ENCODE measurements around the gene ANKRD23. TPM values are rescaled to one million over a fixed set of nuclear protein-coding genes. Genes with fewer than 3 reads are reported as not detected.
"Not testable (repeated sequence)": the region's sequence is repeated elsewhere in the genome, so short reads cannot be mapped to it uniquely, and the experiment has no call there.

ANKRD23 gene
- total RNA-seq (10 to 100 TPM in 3 of 4 donors, 1 to 10 TPM in 1; 8.2 to 27.7 (median 17.3) TPM), polyA plus RNA-seq (27.0 TPM)
- long read RNA-seq, donor 1, transcript ANKRD23-201 (9 exons, 2,597 nt), result major isoform, 15 of 50 reads
- long read RNA-seq, donor 1, partial matches to known transcripts, result 9 of 50 reads
- long read RNA-seq, donor 1, other reads (novel, unspliced or antisense), result 25 of 50 reads
- long read RNA-seq, donor 2, transcript ANKRD23-201 (9 exons, 2,597 nt), result major isoform, 24 of 57 reads
- long read RNA-seq, donor 2, partial matches to known transcripts, result 13 of 57 reads
- long read RNA-seq, donor 2, other reads (novel, unspliced or antisense), result 19 of 57 reads
- long read RNA-seq, donor 3, transcript ANKRD23-201 (9 exons, 2,597 nt), result major isoform, 11 of 49 reads
- long read RNA-seq, donor 3, partial matches to known transcripts, result 9 of 49 reads
- long read RNA-seq, donor 3, other reads (novel, unspliced or antisense), result 26 of 49 reads
- long read RNA-seq, donor 4, transcript ANKRD23-201 (9 exons, 2,597 nt), result major isoform, 18 of 47 reads
- long read RNA-seq, donor 4, partial matches to known transcripts, result 6 of 47 reads
- long read RNA-seq, donor 4, other reads (novel, unspliced or antisense), result 21 of 47 reads

DNA sequence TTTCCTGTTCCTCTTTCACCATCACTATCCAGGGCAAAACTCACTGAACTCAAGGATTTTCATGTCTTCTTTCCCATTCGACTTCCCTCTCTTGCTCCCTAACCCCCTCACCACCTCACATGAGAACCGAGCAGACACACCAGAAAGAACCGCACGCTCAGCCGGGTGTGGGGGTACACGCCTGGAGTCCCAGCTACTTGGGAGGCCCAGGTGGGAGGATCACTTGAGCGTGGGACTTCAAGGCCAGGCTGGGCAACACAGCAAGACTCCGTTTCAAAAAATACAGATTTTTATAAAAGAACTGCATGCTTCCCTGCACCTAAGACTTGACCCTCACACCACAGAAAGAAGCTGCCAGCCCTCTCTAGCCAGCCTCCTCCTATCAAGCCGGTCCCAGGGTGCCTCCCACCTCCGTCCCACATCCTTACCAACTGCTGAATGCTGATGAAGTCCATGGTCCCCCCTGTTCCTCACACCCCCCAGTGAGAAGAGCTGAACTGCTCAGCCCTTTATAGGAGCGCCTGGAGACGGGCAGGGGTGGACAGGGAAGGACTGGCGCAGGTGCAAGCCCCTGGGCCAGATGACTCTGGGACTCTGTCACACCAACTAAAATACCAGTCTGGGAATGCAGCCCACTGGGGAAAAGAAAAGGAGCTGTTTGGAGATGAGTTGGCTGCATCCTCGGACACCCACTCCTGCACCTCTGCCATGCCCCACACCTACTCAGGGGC, at the start of gene ANKRD23:
Gene ANKRD23 (minus strand): TSS at position 484 of the 731 bp plus-strand sequence. CDS start 29 bp downstream, at position 455.
- WGBS, result 86% methylated on average over 14 of the region's 14 CpGs
- no peaks in the 10 kb centered on the region for H3K27me3 ChIP-seq (ENCODE audit: control insufficient read depth, insufficient read depth)
- peak in 1 of 3 donors; percentile 57 for DNase-seq
- peak within 1 kb of the TSS; percentile 92 for H3K27ac ChIP-seq (ENCODE audit: low read length)
- no peaks in the 10 kb centered on the region for H3K9me3 ChIP-seq (ENCODE audit: control insufficient read depth, low read length)
- peak; percentile 27 to 44 for ATAC-seq
- H3K4me1 ChIP-seq (ENCODE audit: control insufficient read depth, insufficient read depth, low read length), result peaks cover 3% of the 10 kb centered on the region
- intact Hi-C loops (cut with DNase I), result no loop called here
- H3K4me3 ChIP-seq (ENCODE audit: low read length), result no peak within 1 kb of the TSS

GRCh38 chr2:96891591-96892333, 47.9 kb upstream of the ANKRD23 start:
- Histone ChIP-seq H3K27me3 (ENCODE audit: control insufficient read depth, insufficient read depth) (no peaks in the 10 kb centered on the region), H3K4me1 (ENCODE audit: control insufficient read depth, insufficient read depth, low read length) (peaks cover 12% of the 10 kb centered on the region), H3K9me3 (ENCODE audit: control insufficient read depth, low read length) (no peaks in the 10 kb centered on the region), H3K27ac (ENCODE audit: low read length) (no peak overlapping the region), H3K4me3 (ENCODE audit: low read length) (no peak overlapping the region)
- intact Hi-C loops (cut with DNase I), result no loop called here
- DNase-seq, result peak in 2 of 3 donors; percentile 82
- ATAC-seq, result peak; percentile 57 to 75
- 62% methylated on average over 11 of the region's 11 CpGs for WGBS

DNA sequence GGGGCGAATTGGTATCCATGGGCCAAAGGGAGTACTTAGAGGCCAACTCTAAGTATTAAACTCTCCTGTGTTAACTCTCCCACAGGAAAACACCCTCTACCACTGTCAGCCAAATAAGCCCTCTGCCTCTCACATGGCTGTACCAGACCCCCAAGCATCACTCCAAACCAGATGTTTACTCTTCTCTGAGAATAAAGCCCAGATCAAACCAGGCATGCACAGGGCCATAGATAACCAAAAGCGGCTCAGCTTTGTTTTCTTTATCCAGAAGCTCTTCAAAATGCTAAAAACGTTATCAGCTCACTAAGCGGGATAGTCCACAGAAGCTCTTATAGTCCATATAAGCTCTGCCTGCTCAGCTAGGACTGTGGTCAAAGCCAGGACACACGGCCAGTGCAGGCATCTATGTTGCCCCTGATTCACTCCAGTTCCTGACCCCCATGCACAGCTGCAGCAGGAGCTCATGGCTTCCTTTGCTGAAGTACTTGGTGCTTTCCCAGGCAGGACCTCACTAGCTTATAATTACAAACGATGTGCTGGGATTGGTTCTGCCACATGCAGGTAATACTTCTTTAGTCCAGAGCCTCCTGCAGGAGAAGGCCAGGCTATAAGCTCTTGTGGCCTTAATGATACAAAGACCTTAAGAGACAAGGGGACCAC, 47.0 kb upstream of the ANKRD23 start:
- intact Hi-C loops (cut with DNase I), result no loop called here
- no peak for DNase-seq
- Histone ChIP-seq H3K27ac (ENCODE audit: low read length) (no peak overlapping the region), H3K27me3 (ENCODE audit: control insufficient read depth, insufficient read depth) (no peaks in the 10 kb centered on the region), H3K4me3 (ENCODE audit: low read length) (no peak overlapping the region), H3K9me3 (ENCODE audit: control insufficient read depth, low read length) (no peaks in the 10 kb centered on the region), H3K4me1 (ENCODE audit: control insufficient read depth, insufficient read depth, low read length) (peaks cover 12% of the 10 kb centered on the region)
- 64% methylated on average over 6 of the region's 6 CpGs for WGBS
- no peak for ATAC-seq

GRCh38 chr2:96890252-96890651, 46.4 kb upstream of the ANKRD23 start:
- WGBS, result 85% methylated on average over 7 of the region's 7 CpGs
- DNase-seq (no peak), ATAC-seq (no peak)
- no peaks in the 10 kb centered on the region for H3K9me3 ChIP-seq (ENCODE audit: control insufficient read depth, low read length)
- H3K27ac ChIP-seq (ENCODE audit: low read length), result no peak overlapping the region
- H3K4me3 ChIP-seq (ENCODE audit: low read length), result no peak overlapping the region
- H3K4me1 ChIP-seq (ENCODE audit: control insufficient read depth, insufficient read depth, low read length), result peaks cover 12% of the 10 kb centered on the region
- intact Hi-C loops (cut with DNase I), result no loop called here
- no peaks in the 10 kb centered on the region for H3K27me3 ChIP-seq (ENCODE audit: control insufficient read depth, insufficient read depth)

- intact Hi-C loops (cut with DNase I); DNase-seq; H3K9me3 ChIP-seq (ENCODE audit: control insufficient read depth, low read length); ATAC-seq; H3K27me3 ChIP-seq (ENCODE audit: control insufficient read depth, insufficient read depth); H3K27ac ChIP-seq (ENCODE audit: low read length); H3K4me3 ChIP-seq (ENCODE audit: low read length): not testable (repeated sequence)
- WGBS, result 89% methylated on average over 5 of the region's 5 CpGs
- H3K4me1 ChIP-seq (ENCODE audit: control insufficient read depth, insufficient read depth, low read length), result peaks cover 12% of the 10 kb centered on the region
These were observed 45.7 kb upstream of the ANKRD23 start for GRCh38 chr2:96889502-96889901.

- no peak overlapping the region for H3K4me3 ChIP-seq (ENCODE audit: low read length)
- H3K27ac ChIP-seq (ENCODE audit: low read length), result no peak overlapping the region
- DNase-seq (peak in 2 of 3 donors; percentile 83 to 86), ATAC-seq (peak in 1 of 2 donors; percentile 51)
- WGBS, result 52% methylated on average over 12 of the region's 12 CpGs
- peaks cover 12% of the 10 kb centered on the region for H3K4me1 ChIP-seq (ENCODE audit: control insufficient read depth, insufficient read depth, low read length)
- no peaks in the 10 kb centered on the region for H3K27me3 ChIP-seq (ENCODE audit: control insufficient read depth, insufficient read depth)
- H3K9me3 ChIP-seq (ENCODE audit: control insufficient read depth, low read length), result no peaks in the 10 kb centered on the region
- intact Hi-C loops (cut with DNase I), result no loop called here
These were observed 44.5 kb upstream of the ANKRD23 start for GRCh38 chr2:96888072-96889011.

- peak; percentile 52 to 86 (median 79) for DNase-seq
- ATAC-seq, result peak; percentile 36 to 76
- WGBS, result 43% methylated on average over 18 of the region's 18 CpGs
- peaks cover 12% of the 10 kb centered on the region for H3K4me1 ChIP-seq (ENCODE audit: control insufficient read depth, insufficient read depth, low read length)
- no peaks in the 10 kb centered on the region for H3K9me3 ChIP-seq (ENCODE audit: control insufficient read depth, low read length)
- intact Hi-C loops (cut with DNase I), result no loop called here
- H3K27ac ChIP-seq (ENCODE audit: low read length), result no peak overlapping the region
- no peak overlapping the region for H3K4me3 ChIP-seq (ENCODE audit: low read length)
- H3K27me3 ChIP-seq (ENCODE audit: control insufficient read depth, insufficient read depth), result no peaks in the 10 kb centered on the region
These were observed 43.7 kb upstream of the ANKRD23 start for GRCh38 chr2:96887493-96888012.

DNA sequence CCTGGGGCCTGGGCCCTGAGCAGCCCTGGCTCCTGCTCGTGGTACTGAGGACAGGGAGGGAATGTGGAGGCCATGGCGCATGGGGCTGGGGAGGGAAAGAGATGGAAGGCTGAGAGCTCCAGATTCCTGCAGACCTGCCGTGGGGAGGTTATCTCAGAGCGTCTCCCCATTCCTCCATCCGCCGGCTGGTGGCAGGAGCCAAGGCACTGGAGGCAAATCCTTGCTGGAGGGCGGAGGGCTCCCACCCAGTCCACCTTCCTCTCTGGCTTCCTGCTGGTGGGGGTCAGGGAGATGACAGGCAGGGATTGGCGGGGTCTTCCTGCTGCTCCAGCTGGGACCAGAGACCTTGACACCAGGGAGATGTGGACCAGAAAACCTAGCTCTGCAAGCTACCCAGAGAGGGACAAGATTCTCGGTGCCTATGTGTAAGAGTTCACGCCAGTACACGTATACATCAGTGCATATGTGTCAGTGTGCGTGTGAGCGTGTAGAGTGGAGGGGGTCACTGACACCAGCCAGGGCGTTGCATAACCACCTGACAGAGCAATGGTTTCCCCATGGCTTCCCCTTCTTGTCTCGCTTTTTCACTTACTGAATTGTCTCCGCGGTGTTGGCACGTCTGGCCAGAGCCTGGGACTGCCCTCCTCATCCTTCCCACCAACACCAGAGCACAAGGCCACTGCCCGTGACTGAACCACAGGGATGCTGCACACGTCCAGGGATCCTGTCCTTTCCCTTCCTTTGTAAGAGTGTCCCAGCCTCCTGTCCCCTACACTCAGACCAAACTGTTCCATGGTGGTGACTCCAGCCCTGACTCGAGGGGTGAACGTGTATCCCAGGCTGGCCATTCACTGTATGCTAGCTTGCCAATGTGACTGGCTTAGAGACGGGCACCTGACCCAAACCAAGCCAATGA, 41.9 kb upstream of the ANKRD23 start:
- DNase-seq (no peak), ATAC-seq (no peak)
- Histone ChIP-seq H3K9me3 (ENCODE audit: control insufficient read depth, low read length) (no peaks in the 10 kb centered on the region), H3K27me3 (ENCODE audit: control insufficient read depth, insufficient read depth) (no peaks in the 10 kb centered on the region), H3K27ac (ENCODE audit: low read length) (no peak overlapping the region), H3K4me3 (ENCODE audit: low read length) (no peak overlapping the region), H3K4me1 (ENCODE audit: control insufficient read depth, insufficient read depth, low read length) (peaks cover 2% of the 10 kb centered on the region)
- 92% methylated on average over 23 of the region's 23 CpGs for WGBS
- intact Hi-C loops (cut with DNase I), result no loop called here

Data from right cardiac atrium (tissue), 5 donors.